Thyroid gland (tissue), 4 donors: Measurements from ENCODE around the gene C5orf47.

Source experiments
- CTCF ChIP-seq, 6 experiments: fragments of 200-600 bp in 3 of 6; fragments of 450-650 bp in 3 of 6; sonication (generic) in 3 of 6; IDR thresholded peaks; one replicate each; pipeline ENCODE4 v1.5.1; 2016 to 2019; ENCODE audit warnings: antibody characterized with exemption in 6 of 6, mild to moderate bottlenecking in 2 of 6, inconsistent platforms in 1 of 6, moderate library complexity in 1 of 6
- POLR2A ChIP-seq, 2 donors: fragments of 450-650 bp; IDR thresholded peaks; one replicate each; pipeline ENCODE4 v1.6.1; 2017; ENCODE audit warnings: antibody characterized with exemption in 2 of 2, mild to moderate bottlenecking in 2 of 2, moderate library complexity in 1 of 2

- TF ChIP-seq CTCF (IDR thresholded peaks at IDR 0.05) (no peak), POLR2A (IDR thresholded peaks at IDR 0.05) (no peak)
These were observed 28.0 kb upstream of the C5orf47 start for GRCh38 chr5:173960986-173961385.
